Measurements from ENCODE around the gene SLC9A2.

- TF ChIP-seq EZH2 (IDR thresholded peaks at IDR 0.05; ENCODE audit: low read length, unreplicated experiment): no peak
- peak; percentile 72 for TF ChIP-seq CTCF (conservative IDR thresholded peaks at IDR 0.05; ENCODE audit: low read depth, low read length)
These were observed 26.8 kb upstream of the SLC9A2 start for GRCh38 chr2:102592601-102593000.

Data from PC-3 (cell line).